Epithelial cell of esophagus (primary cell): Measurements from ENCODE around the gene CHID1.
A peak's percentile ranks its signal among the peaks of the same experiment; 100 is the strongest.

Experiments used
- DNase-seq: peaks from one replicate; pipeline ENCODE4 v3.0.0; 2010; ENCODE audit warnings: low read depth
- H3K4me3 ChIP-seq: 2 replicates; pipeline ENCODE4 v1.5.1; 2011; ENCODE audit warnings: mild to moderate bottlenecking, low read length, control low read depth
- CTCF ChIP-seq: IDR thresholded peaks from 2 replicates; pipeline ENCODE4 v1.5.1; 2011; ENCODE audit warnings: low read depth, mild to moderate bottlenecking, low read length, control low read depth, inconsistent platforms; ENCODE audit not compliant: insufficient read depth; ENCODE audit errors: missing control alignments

CHID1 gene

DNA sequence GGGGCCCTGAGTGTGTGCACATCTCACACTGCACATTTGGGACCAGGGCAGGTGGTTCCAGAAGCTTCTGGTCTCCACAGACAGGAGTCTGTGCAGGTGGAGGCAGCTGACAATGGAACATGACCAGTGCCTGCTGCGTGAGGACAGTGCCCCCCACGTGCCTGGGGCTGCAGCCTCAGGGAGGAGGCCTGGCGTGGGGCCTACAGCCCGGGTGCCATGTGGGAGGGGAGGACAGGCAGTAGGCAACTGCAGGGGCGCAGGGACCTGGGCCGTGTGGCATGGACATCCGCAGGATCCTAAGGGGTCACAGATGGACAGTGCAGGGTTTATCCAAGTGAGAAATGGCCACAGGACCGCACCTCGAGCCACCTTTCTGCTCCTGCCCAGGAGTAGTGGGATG lies 39.1 kb downstream of the CHID1 start:
- no peak overlapping the region for H3K4me3 ChIP-seq
- no peak for TF ChIP-seq CTCF
- DNase-seq: no peak

- H3K4me3 ChIP-seq: no peak overlapping the region
- DNase-seq: no peak
- TF ChIP-seq CTCF: no peak
Observed at GRCh38 chr11:870418-870817, 40.2 kb downstream of the CHID1 start.

GRCh38 chr11:870127-870413 lies 40.5 kb downstream of the CHID1 start:
- DNase-seq: no peak
- H3K4me3 ChIP-seq: no peak overlapping the region
- TF ChIP-seq CTCF: peak; percentile 11

DNA sequence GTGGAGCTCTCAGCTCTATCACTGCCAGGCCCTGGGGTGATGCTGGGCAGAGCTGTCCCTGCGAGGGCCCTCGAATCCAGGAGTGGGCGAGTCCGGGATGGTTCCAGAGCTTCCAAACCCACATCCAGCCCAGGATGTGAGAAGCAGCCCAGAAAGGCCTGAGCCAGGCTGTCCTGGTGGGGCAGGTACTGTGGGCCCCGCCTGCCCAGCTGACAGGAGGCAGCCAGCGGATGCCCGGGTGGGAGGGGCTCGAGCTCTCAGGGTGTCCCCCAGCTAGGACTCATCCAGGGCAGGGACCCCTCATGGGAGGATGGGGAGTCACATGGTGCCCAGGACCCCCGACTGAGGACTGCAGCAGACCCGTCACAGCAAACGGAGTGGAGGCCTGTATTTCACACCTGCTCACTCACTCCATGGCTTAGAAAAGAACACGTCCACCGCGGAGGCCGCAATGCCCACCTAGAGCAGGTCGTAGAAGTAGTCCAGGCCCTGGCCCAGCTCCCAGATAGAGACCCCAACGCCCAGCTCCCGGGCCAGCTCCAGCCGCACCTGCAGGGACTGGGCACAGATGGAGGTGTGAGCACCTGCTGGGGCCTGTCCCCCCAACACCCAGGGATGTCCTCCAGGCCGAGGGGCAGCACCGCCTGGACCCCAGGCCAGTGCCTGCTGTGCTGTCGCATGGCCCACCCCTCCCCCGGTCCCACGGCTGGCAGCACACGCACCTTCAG lies 41.0 kb downstream of the CHID1 start:
- TF ChIP-seq CTCF: no peak
- no peak for DNase-seq
- H3K4me3 ChIP-seq: no peak overlapping the region

- H3K4me3 ChIP-seq: no peak overlapping the region
- no peak for DNase-seq
- no peak for TF ChIP-seq CTCF
Observed at GRCh38 chr11:868802-869201, 41.8 kb downstream of the CHID1 start.

DNA sequence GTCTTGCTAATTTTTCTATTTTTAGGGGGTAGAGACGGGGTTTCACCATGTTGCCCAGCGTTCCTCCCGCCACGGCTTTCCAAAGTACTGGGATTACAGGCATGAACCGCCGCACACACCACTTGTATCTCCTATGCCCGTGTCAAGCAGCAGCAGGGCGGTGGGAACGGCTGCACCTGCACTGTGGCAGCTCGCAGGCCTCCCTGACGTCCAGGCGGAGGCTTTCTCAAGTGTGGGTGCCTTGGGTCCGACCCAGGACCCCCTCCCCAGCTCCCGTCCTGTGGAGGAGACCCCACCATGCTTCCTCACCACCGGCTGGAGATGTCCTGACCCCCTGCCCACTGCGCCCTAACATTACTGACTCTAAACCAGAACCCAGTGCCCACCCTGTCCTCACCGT lies 42.2 kb downstream of the CHID1 start:
- DNase-seq: no peak
- no peak for TF ChIP-seq CTCF
- H3K4me3 ChIP-seq: no peak overlapping the region

GRCh38 chr11:867856-868358 lies 42.7 kb downstream of the CHID1 start:
- no peak for DNase-seq
- no peak for TF ChIP-seq CTCF
- H3K4me3 ChIP-seq: no peak overlapping the region
